ENCODE data around the gene PTPRD.

Gene PTPRD

GRCh38 chr9:10232352-10232930 lies 380.4 kb downstream of the PTPRD start:
- FAIRE-seq (no peak), DNase-seq (ENCODE audit: insufficient read length) (no peak)
- no peak for TF ChIP-seq POLR2A (IDR thresholded peaks at IDR 0.05; ENCODE audit: low read depth, low read length)
- no peak for TF ChIP-seq POLR2AphosphoS5 (IDR thresholded peaks at IDR 0.05; ENCODE audit: low read depth, low read length)
- no peak for TF ChIP-seq TAF1 (IDR thresholded peaks at IDR 0.05; ENCODE audit: borderline replicate concordance, low read depth, low read length)

DNA sequence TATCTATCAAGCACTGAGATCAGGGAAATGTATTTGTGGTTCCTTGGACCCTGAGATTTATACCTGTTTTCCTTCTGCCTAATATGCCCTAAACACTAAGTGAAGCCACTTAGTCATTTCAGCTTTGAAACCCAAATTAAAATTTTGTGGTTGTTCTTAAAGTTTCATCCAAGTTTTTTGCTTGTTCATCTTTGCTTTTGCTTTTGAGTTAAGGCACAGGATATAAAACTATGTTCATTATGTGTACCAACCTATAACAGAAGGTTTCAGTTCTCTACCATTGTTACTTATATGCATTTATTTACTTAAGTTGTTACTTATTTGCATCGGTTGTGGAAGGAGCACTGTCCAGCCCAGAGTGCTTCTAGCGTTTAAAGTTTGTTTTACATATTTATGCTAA lies 382.3 kb downstream of the PTPRD start:
- FAIRE-seq (no peak), DNase-seq (ENCODE audit: insufficient read length) (no peak)
- TF ChIP-seq POLR2AphosphoS5 (IDR thresholded peaks at IDR 0.05; ENCODE audit: low read depth, low read length) (no peak), POLR2A (IDR thresholded peaks at IDR 0.05; ENCODE audit: low read depth, low read length) (no peak), TAF1 (IDR thresholded peaks at IDR 0.05; ENCODE audit: borderline replicate concordance, low read depth, low read length) (no peak)

- no peak for DNase-seq (ENCODE audit: insufficient read length)
- no peak for FAIRE-seq
- TF ChIP-seq TAF1 (IDR thresholded peaks at IDR 0.05; ENCODE audit: borderline replicate concordance, low read depth, low read length) (no peak), POLR2AphosphoS5 (IDR thresholded peaks at IDR 0.05; ENCODE audit: low read depth, low read length) (no peak), POLR2A (IDR thresholded peaks at IDR 0.05; ENCODE audit: low read depth, low read length) (no peak)
Measured at GRCh38 chr9:10228082-10228481, 384.7 kb downstream of the PTPRD start.

GRCh38 chr9:10226996-10227395 lies 385.8 kb downstream of the PTPRD start:
- FAIRE-seq (no peak), DNase-seq (ENCODE audit: insufficient read length) (no peak)
- no peak for TF ChIP-seq POLR2A (IDR thresholded peaks at IDR 0.05; ENCODE audit: low read depth, low read length)
- no peak for TF ChIP-seq POLR2AphosphoS5 (IDR thresholded peaks at IDR 0.05; ENCODE audit: low read depth, low read length)
- TF ChIP-seq TAF1 (IDR thresholded peaks at IDR 0.05; ENCODE audit: borderline replicate concordance, low read depth, low read length): no peak

GRCh38 chr9:10212702-10213101 lies 400.1 kb downstream of the PTPRD start:
- FAIRE-seq (no peak), DNase-seq (ENCODE audit: insufficient read length) (no peak)
- no peak for TF ChIP-seq POLR2A (IDR thresholded peaks at IDR 0.05; ENCODE audit: low read depth, low read length)
- TF ChIP-seq POLR2AphosphoS5 (IDR thresholded peaks at IDR 0.05; ENCODE audit: low read depth, low read length): no peak
- no peak for TF ChIP-seq TAF1 (IDR thresholded peaks at IDR 0.05; ENCODE audit: borderline replicate concordance, low read depth, low read length)

- DNase-seq (ENCODE audit: insufficient read length) (no peak), FAIRE-seq (no peak)
- no peak for TF ChIP-seq POLR2AphosphoS5 (IDR thresholded peaks at IDR 0.05; ENCODE audit: low read depth, low read length)
- no peak for TF ChIP-seq POLR2A (IDR thresholded peaks at IDR 0.05; ENCODE audit: low read depth, low read length)
Measured at GRCh38 chr9:10208691-10209069, 404.1 kb downstream of the PTPRD start.

- no peak for TF ChIP-seq TAF1 (IDR thresholded peaks at IDR 0.05; ENCODE audit: borderline replicate concordance, low read depth, low read length)
- no peak for TF ChIP-seq POLR2AphosphoS5 (IDR thresholded peaks at IDR 0.05; ENCODE audit: low read depth, low read length)
- TF ChIP-seq POLR2A (IDR thresholded peaks at IDR 0.05; ENCODE audit: low read depth, low read length): no peak
- DNase-seq (ENCODE audit: insufficient read length): no peak
- FAIRE-seq: no peak
Measured at GRCh38 chr9:10204276-10204675, 408.5 kb downstream of the PTPRD start.

DNA sequence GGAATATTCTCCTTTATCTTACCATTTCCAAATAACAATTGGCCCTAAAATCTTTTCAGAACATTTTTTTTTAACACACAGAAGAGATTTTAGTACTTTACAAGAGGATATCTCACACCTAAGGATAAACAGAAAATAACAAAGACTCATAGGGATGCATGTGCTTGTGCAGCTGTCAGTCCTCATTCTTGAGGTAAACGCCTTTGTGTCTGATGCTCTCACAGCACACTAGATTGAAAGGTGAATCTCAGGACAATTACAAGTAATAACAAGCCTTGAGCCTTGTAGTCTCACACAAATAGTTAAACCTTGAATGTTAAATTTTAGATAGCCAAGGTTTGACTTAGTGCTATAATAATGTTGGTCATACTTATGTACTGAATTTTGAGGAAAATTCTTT lies 439.2 kb downstream of the PTPRD start:
- no peak for TF ChIP-seq POLR2A (IDR thresholded peaks at IDR 0.05; ENCODE audit: low read depth, low read length)
- DNase-seq (ENCODE audit: insufficient read length) (no peak), FAIRE-seq (no peak)

DNA sequence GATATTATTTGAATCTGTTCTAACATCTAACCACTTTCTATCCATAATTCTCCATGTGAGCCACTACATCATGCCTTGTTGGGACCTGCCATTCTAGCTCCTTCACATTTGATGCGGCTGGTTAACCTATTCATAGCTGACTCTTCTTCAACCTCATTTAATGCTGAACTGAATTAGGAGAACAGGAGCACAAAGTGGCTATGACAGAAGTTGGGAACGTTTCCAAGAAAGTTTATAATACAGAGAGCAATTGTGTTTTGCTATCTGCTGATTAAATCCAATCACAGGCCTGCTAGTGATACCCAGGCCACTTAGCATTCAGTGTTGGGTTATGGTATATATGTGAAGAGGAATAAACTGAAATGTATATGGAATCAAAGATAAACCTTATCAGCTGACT lies 440.3 kb downstream of the PTPRD start:
- FAIRE-seq: no peak
- no peak for TF ChIP-seq POLR2AphosphoS5 (IDR thresholded peaks at IDR 0.05; ENCODE audit: low read depth, low read length)
- no peak for DNase-seq (ENCODE audit: insufficient read length)

GRCh38 chr9:10168241-10168640 lies 444.6 kb downstream of the PTPRD start:
- FAIRE-seq (no peak), DNase-seq (ENCODE audit: insufficient read length) (no peak)
- TF ChIP-seq POLR2AphosphoS5 (IDR thresholded peaks at IDR 0.05; ENCODE audit: low read depth, low read length) (no peak), POLR2A (IDR thresholded peaks at IDR 0.05; ENCODE audit: low read depth, low read length) (no peak), TAF1 (IDR thresholded peaks at IDR 0.05; ENCODE audit: borderline replicate concordance, low read depth, low read length) (no peak)

GRCh38 chr9:10148796-10149195 lies 464.0 kb downstream of the PTPRD start:
- no peak for DNase-seq (ENCODE audit: insufficient read length)
- no peak for FAIRE-seq
- TF ChIP-seq POLR2A (IDR thresholded peaks at IDR 0.05; ENCODE audit: low read depth, low read length) (no peak), POLR2AphosphoS5 (IDR thresholded peaks at IDR 0.05; ENCODE audit: low read depth, low read length) (no peak), TAF1 (IDR thresholded peaks at IDR 0.05; ENCODE audit: borderline replicate concordance, low read depth, low read length) (no peak)

- DNase-seq (ENCODE audit: insufficient read length) (no peak), FAIRE-seq (no peak)
- TF ChIP-seq TAF1 (IDR thresholded peaks at IDR 0.05; ENCODE audit: borderline replicate concordance, low read depth, low read length) (no peak), POLR2A (IDR thresholded peaks at IDR 0.05; ENCODE audit: low read depth, low read length) (no peak), POLR2AphosphoS5 (IDR thresholded peaks at IDR 0.05; ENCODE audit: low read depth, low read length) (no peak)
Measured at GRCh38 chr9:10146517-10147331, 466.1 kb downstream of the PTPRD start.

Measured in GM12892 (cell line).